Heart left ventricle (tissue), 13 donors: Measurements from ENCODE around the gene RFX6.

Source experiments
- CTCF ChIP-seq, 12 donors: fragments of 200-600 bp; sonication (generic) in 4 of 12; IDR thresholded peaks; one replicate each; pipeline versions ENCODE4 v1.5.0 to v1.8.0; 2018 to 2022; ENCODE audit warnings: antibody characterized with exemption in 12 of 12, mild to moderate bottlenecking in 5 of 12
- POLR2A ChIP-seq, 2 donors: fragments of 450-650 bp; IDR thresholded peaks; one replicate each; pipeline ENCODE4 v1.6.1; 2017; ENCODE audit warnings: antibody characterized with exemption in 2 of 2, mild to moderate bottlenecking in 2 of 2, moderate library complexity in 2 of 2
- donor health status: ischemic (EF 13 %, LVEDD 7.1; RV severe dilation, severe dysfunction).
- donor health status: DM: no; HTN: yes; CAD: no.
- donor health status: DM: no; HTN: no; CAD: no.
- donor health status: ischemic (EF 25% LVEDD 6.9; RV normal size, moderate dysfunction).
- donor health status: ischemic (EF 25% LVEDD 5.7; RV mildly dilated, moderate dysfunction).
- donor health status: ischemic (EF 35%, LVEDD 5.7; RV mildly dilated, moderate dysfunction).
- donor health status: nonischemic (EF 11% LVEDD 7.7; RV severe dilation, severe dysfunction).
- donor health status: DM: yes; HTN: yes; CAD: no.
- donor health status: PGD.
- donor health status: ischemic (EF 29% LVEDD 5.4; RV normal size, mild dysfunction).
- donor health status: nonischemic (EF 23%, LVEDD 6.1; RV moderate dilation, normal function).

- TF ChIP-seq POLR2A (IDR thresholded peaks at IDR 0.05) (no peak), CTCF (IDR thresholded peaks at IDR 0.05) (no peak)
Measured at GRCh38 chr6:116840091-116840490, 37.0 kb upstream of the RFX6 start.
